Measurements from ENCODE around the gene MED26. TPM values are rescaled to one million over a fixed set of nuclear protein-coding genes. Genes with fewer than 3 reads are reported as not detected.

Gene MED26
- total and polyA plus RNA-seq, 9 of the 15 experiments (the other 6 are each of a cell fraction or from before 2014, with no cell fraction given): 0.71 to 15.1 (median 6.2) TPM

DNA sequence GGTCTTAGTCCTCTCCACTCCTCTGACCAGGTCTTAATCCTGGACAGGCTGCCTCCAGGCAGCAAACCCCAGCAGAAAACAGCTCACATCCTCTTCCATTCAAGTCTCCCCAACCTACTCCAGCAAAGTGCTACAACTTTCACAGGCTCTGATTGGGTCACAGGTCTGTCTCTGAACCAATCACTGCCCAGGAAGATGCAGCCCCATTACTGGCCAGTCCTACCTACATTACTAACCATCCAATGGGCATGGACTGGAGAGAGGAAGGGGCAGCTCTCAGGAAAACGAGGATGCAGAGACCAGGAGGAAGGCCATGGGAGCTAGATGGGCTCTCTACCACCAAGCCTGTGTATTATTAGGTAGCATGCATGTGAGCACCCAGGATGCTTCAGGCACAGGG is 12.2 kb downstream of the MED26 start:
- Histone ChIP-seq H2AFZ (ENCODE audit: low read depth, low read length) (no peak overlapping the region), H3K27me3 (ENCODE audit: control insufficient read depth in 2 of 2, insufficient read depth in 2 of 2, low read length in 2 of 2) (no peaks in the 10 kb centered on the region), H3K79me2 (ENCODE audit: control insufficient read depth, insufficient read depth, low read length) (peaks cover 98% of the 10 kb centered on the region), H3K4me2 (ENCODE audit: insufficient read depth, low read length) (no peak overlapping the region), H3K9me3 (replicated peaks; ENCODE audit: control insufficient read depth, insufficient read depth, low read depth, low read length) (no peaks in the 10 kb centered on the region), H3K36me3 (ENCODE audit: control insufficient read depth, insufficient read depth, low read length) (peaks cover 17% of the 10 kb centered on the region; the same call in 2 of the 3 replicates), H3K4me3 (no peak overlapping the region), H4K20me1 (replicated peaks; ENCODE audit: control insufficient read depth, insufficient read depth, low read length) (peaks cover 90% of the 10 kb centered on the region), H3K4me1 (replicated peaks in 1 of 2; ENCODE audit: control insufficient read depth in 2 of 2, insufficient read depth in 2 of 2, low read length in 2 of 2) (peaks cover 14 to 15% of the 10 kb centered on the region in 2 experiments; a peak in 4 of 5 replicates), H3K9ac (ENCODE audit: insufficient read depth in 1 of 2, low read depth in 2 of 2, low read length in 2 of 2) (no peak overlapping the region), H3K27ac (ENCODE audit: extremely low read depth, low read depth, low read length) (no peak overlapping the region), H3K9me1 (ENCODE audit: control insufficient read depth, insufficient read depth, low read length) (peaks cover 15% of the 10 kb centered on the region)
- in situ Hi-C loops (cut with MboI) (no loop called here), intact Hi-C loops (cut with micrococcal nuclease) (no loop called here)
- ChIA-PET POLR2A (interaction anchor here (1.2 to 5.6 kb wide), 5 partner anchors 8 to 34 kb away, joined by 3 to 52 read pairs (median 4); partner anchors contain the start of gene MED26), CTCF (ENCODE audit: low intra/inter-chr PET ratio) (interaction anchor here (0.5 kb wide), 1 partner anchor 32 kb away, joined by 3 read pairs; no protein-coding TSS in a partner anchor)
- DNase-seq (ENCODE audit: extremely low read depth in 1 of 4, low spot score in 3 of 4) (peak in 3 of 4 experiments; percentile 52 to 72 (median 59)), FAIRE-seq (peak; percentile 77), ATAC-seq (peak; percentile 61)
- no TSS peak for BruUV-seq (replicated peaks)
- 0% methylated on average over 1 of the region's 1 CpG for WGBS (ENCODE audit: insufficient coverage, low coverage, missing lambda C conversion rate)
- TF ChIP-seq PTBP1 (IDR thresholded peaks at IDR 0.05; ENCODE audit: low read depth, low read length) (no peak), ZNF217 (CRISPR knock-in tag; IDR thresholded peaks at IDR 0.05) (no peak), NFYB (IDR thresholded peaks at IDR 0.05; ENCODE audit: extremely low read depth, insufficient read length) (peak; percentile 29), NCOR1 (IDR thresholded peaks at IDR 0.05) (no peak), MTA1 (IDR thresholded peaks at IDR 0.05; ENCODE audit: borderline replicate concordance) (no peak), HNRNPLL (IDR thresholded peaks at IDR 0.05; ENCODE audit: low read depth, low read length, poor library complexity, severe bottlenecking) (no peak), ADNP (tag; IDR thresholded peaks at IDR 0.05) (no peak), ZNF408 (CRISPR knock-in tag; IDR thresholded peaks at IDR 0.05; ENCODE audit: low read depth) (no peak)

Measured in K562 (cell line).